H1 (cell line): ENCODE data around the gene RBM18. TPM values are rescaled to one million over a fixed set of nuclear protein-coding genes. Genes with fewer than 3 reads are reported as not detected.

Source experiments
- CTCF ChIA-PET: fragments of 300-600 bp; sonication (Branson Sonifier 250); formaldehyde crosslinking; loops from one replicate; lab custom pipeline; 2021; ENCODE audit not compliant: partially characterized antibody; lab: Charles Lee
- POLR2A ChIA-PET: fragments of 300-600 bp; sonication (Branson Sonifier 250); formaldehyde crosslinking; loops from one replicate; lab custom pipeline; 2021; ENCODE audit warnings: inconsistent platforms; ENCODE audit not compliant: partially characterized antibody; lab: Charles Lee
- DNase-seq, 2 experiments: peaks; one replicate each; pipeline versions ENCODE4 v3.0.0 to v3.0.0-alpha.2; 2010 to 2022; ENCODE audit warnings: low spot score in 2 of 2, low read depth in 1 of 2, mixed read lengths in 1 of 2
- FAIRE-seq: peaks from 2 replicates; lab custom pipeline; 2011; peaks lifted over from hg19 to GRCh38; lab: Jason Lieb, UNC
- H2AFZ ChIP-seq: 2 replicates; pipeline ENCODE4 v1.8.1; 2012; ENCODE audit warnings: low read length, inconsistent platforms
- H2AK5ac ChIP-seq: 2 replicates; pipeline ENCODE4 v1.6.1; 2013; ENCODE audit warnings: low read depth, low read length
- H2BK120ac ChIP-seq: replicated peaks from 2 replicates; pipeline ENCODE3; 2013; ENCODE audit warnings: low read depth, low read length, inconsistent platforms
- H2BK12ac ChIP-seq: 2 replicates; pipeline ENCODE4 v1.6.1; 2013; ENCODE audit warnings: low read depth, low read length
- H2BK15ac ChIP-seq: 2 replicates; pipeline ENCODE4 v1.6.1; 2013; ENCODE audit warnings: low read length
- H2BK20ac ChIP-seq: 2 replicates; pipeline ENCODE4 v1.6.1; 2013; ENCODE audit warnings: low read length
- H2BK5ac ChIP-seq: 2 replicates; pipeline ENCODE4 v1.6.1; 2013; ENCODE audit warnings: low read depth, low read length
- H3K14ac ChIP-seq: 2 replicates; pipeline ENCODE4 v1.6.1; 2013; ENCODE audit warnings: inconsistent platforms; ENCODE audit not compliant: insufficient read length
- H3K18ac ChIP-seq: 2 replicates; pipeline ENCODE4 v1.6.1; 2013; ENCODE audit warnings: low read length; ENCODE audit errors: extremely low read depth
- H3K23ac ChIP-seq: 2 replicates; pipeline ENCODE4 v1.6.1; 2013; ENCODE audit warnings: inconsistent platforms; ENCODE audit not compliant: insufficient read length
- H3K23me2 ChIP-seq: 2 replicates; pipeline ENCODE4 v1.6.1; 2013; ENCODE audit warnings: low read depth, low read length
- H3K27ac ChIP-seq: 2 replicates; pipeline ENCODE4 v1.6.1; 2011; ENCODE audit warnings: low read depth, low read length, inconsistent platforms
- H3K27me3 ChIP-seq, 4 experiments: replicated peaks in 1 of 4; 1 replicate in 1 of 4; 2 replicates in 3 of 4; pipeline versions ENCODE4 v1.6.1 to v1.8.1; 2011 to 2013; ENCODE audit warnings: low read length in 3 of 4, mild to moderate bottlenecking in 3 of 4, inconsistent platforms in 2 of 4, mixed read lengths in 2 of 4, moderate library complexity in 1 of 4; ENCODE audit not compliant: control insufficient read depth in 3 of 4, insufficient read depth in 3 of 4; ENCODE audit errors: extremely low read depth in 1 of 4
- H3K36me3 ChIP-seq, 4 experiments: 2 replicates each; pipeline versions ENCODE4 v1.6.1 to v1.8.1; 2011 to 2013; ENCODE audit warnings: mild to moderate bottlenecking in 4 of 4, low read length in 3 of 4, moderate library complexity in 2 of 4, control low read depth in 1 of 4, inconsistent platforms in 1 of 4; ENCODE audit not compliant: insufficient read depth in 4 of 4, control insufficient read depth in 2 of 4
- H3K4ac ChIP-seq: replicated peaks from 2 replicates; pipeline ENCODE3; 2013; ENCODE audit warnings: low read length, low read depth, mixed read lengths, inconsistent platforms; ENCODE audit not compliant: insufficient read length
- H3K4me1 ChIP-seq, 4 experiments: replicated peaks in 1 of 4; 1 replicate in 1 of 4; 2 replicates in 3 of 4; pipeline versions ENCODE4 v1.6.1 to v1.8.1; 2011 to 2013; ENCODE audit warnings: low read length in 3 of 4, inconsistent platforms in 2 of 4, mixed read lengths in 1 of 4; ENCODE audit not compliant: insufficient read depth in 4 of 4, control insufficient read depth in 3 of 4
- H3K4me2 ChIP-seq, 2 experiments: 2 replicates each; pipeline versions ENCODE4 v1.6.1 to v1.8.1; 2011 to 2013; ENCODE audit warnings: low read depth in 2 of 2, low read length in 2 of 2, control low read depth in 1 of 2, inconsistent platforms in 1 of 2, mild to moderate bottlenecking in 1 of 2; ENCODE audit not compliant: insufficient read depth in 1 of 2
- H3K4me3 ChIP-seq, 4 experiments: fragments of 200-600, 300-600 bp in 1 of 4; sonication (generic), shearing (Covaris generic), sonication (Bioruptor Twin) in 1 of 4; 2 replicates each; pipeline versions ENCODE4 v1.5.1 to v1.8.1; 2011 to 2016; ENCODE audit warnings: low read length in 4 of 4, low read depth in 3 of 4, control low read depth in 2 of 4, inconsistent platforms in 2 of 4, mild to moderate bottlenecking in 2 of 4, mixed read lengths in 1 of 4, moderate library complexity in 1 of 4; ENCODE audit not compliant: insufficient read depth in 2 of 4; ENCODE audit errors: extremely low read depth in 1 of 4
- H3K56ac ChIP-seq: replicated peaks from 2 replicates; pipeline ENCODE3; 2013; ENCODE audit warnings: low read depth, mild to moderate bottlenecking, mixed read lengths, low read length, inconsistent platforms; ENCODE audit not compliant: insufficient read length
- H3K79me1 ChIP-seq: 2 replicates; pipeline ENCODE4 v1.6.1; 2013; ENCODE audit warnings: low read depth, low read length, control low read depth
- H3K79me2 ChIP-seq, 2 experiments: 2 replicates each; pipeline versions ENCODE4 v1.6.1 to v1.8.1; 2012 to 2013; ENCODE audit warnings: low read length in 2 of 2, mild to moderate bottlenecking in 2 of 2, inconsistent platforms in 1 of 2; ENCODE audit not compliant: insufficient read depth in 2 of 2, control insufficient read depth in 1 of 2
- H3K9ac ChIP-seq, 4 experiments: replicated peaks in 1 of 4; 1 replicate in 1 of 4; 2 replicates in 3 of 4; pipeline versions ENCODE4 v1.6.1 to v1.8.1; 2011 to 2013; ENCODE audit warnings: low read depth in 3 of 4, low read length in 3 of 4, control low read depth in 2 of 4, mild to moderate bottlenecking in 2 of 4, moderate library complexity in 2 of 4, inconsistent platforms in 1 of 4; ENCODE audit errors: extremely low read depth in 1 of 4
- H3K9me3 ChIP-seq, 2 experiments: 2 replicates each; pipeline versions ENCODE4 v1.6.1 to v1.8.1; 2012 to 2013; ENCODE audit warnings: mild to moderate bottlenecking in 2 of 2, moderate library complexity in 2 of 2, control low read depth in 1 of 2, inconsistent platforms in 1 of 2, low read depth in 1 of 2, low read length in 1 of 2, mixed read lengths in 1 of 2; ENCODE audit not compliant: insufficient read depth in 2 of 2
- H4K20me1 ChIP-seq, 2 experiments: replicated peaks in 1 of 2; 2 replicates each; pipeline versions ENCODE3 to v1.8.1; 2011 to 2013; ENCODE audit warnings: inconsistent platforms in 2 of 2, low read length in 2 of 2, mild to moderate bottlenecking in 1 of 2; ENCODE audit not compliant: insufficient read depth in 2 of 2, control insufficient read depth in 1 of 2
- H4K5ac ChIP-seq: 2 replicates; pipeline ENCODE4 v1.6.1; 2013; ENCODE audit warnings: low read length, low read depth, mixed read lengths, inconsistent platforms; ENCODE audit not compliant: insufficient read length
- H4K8ac ChIP-seq: 2 replicates; pipeline ENCODE4 v1.8.0; 2013; ENCODE audit warnings: mild to moderate bottlenecking, moderate library complexity, low read length, inconsistent platforms; ENCODE audit not compliant: insufficient read depth; ENCODE audit errors: extremely low read depth
- H4K91ac ChIP-seq: replicated peaks from 2 replicates; pipeline ENCODE3; 2013; ENCODE audit warnings: low read length, mixed read lengths, inconsistent platforms; ENCODE audit not compliant: insufficient read length
- SIRT6 ChIP-seq: IDR thresholded peaks from one replicate; pipeline ENCODE4 v1.7.1; 2012; ENCODE audit warnings: low read length, inconsistent platforms
- SP2 ChIP-seq: IDR thresholded peaks from 2 replicates; pipeline ENCODE4 v1.6.1; 2012; ENCODE audit warnings: mild to moderate bottlenecking, low read length, inconsistent platforms
- WGBS, 2 experiments: shearing (Covaris generic) in 1 of 2; methylation state at CpG; one replicate each; pipeline versions ENCODE4 v1.1.6 to v1.1.7; 2013 to 2015; ENCODE audit warnings: low lambda C conversion rate in 2 of 2, mixed read lengths in 2 of 2, inconsistent platforms in 1 of 2, low coverage in 1 of 2, missing lambda C conversion rate in 1 of 2; ENCODE audit not compliant: insufficient replicate concordance in 2 of 2, insufficient coverage in 1 of 2, insufficient read length in 1 of 2; ENCODE audit errors: extremely low coverage in 1 of 2, missing lambda C conversion rate in 1 of 2; 5-methylcytosine and 5-hydroxymethylcytosine counted together
- polyA plus RNA-seq, 7 experiments: library from polyadenylated mRNA; depleted of rRNA in 3 of 7; stranded (reverse) in 5 of 7; unstranded in 2 of 7; fragments of >200 nt in 5 of 7; fragments of 200-250 nt in 2 of 7; gene quantifications; 1 replicate in 5 of 7; 2 replicates in 1 of 7; 4 replicates in 1 of 7; pipeline versions ENCODE4 v1.2.1 to v1.2.3, GENCODE V29; 2011 to 2013; ENCODE audit warnings: missing spikeins in 2 of 7, mixed read lengths in 2 of 7
- total RNA-seq: library from RNA; stranded (reverse); fragmentation: NEBNext Ultra II Directional; extraction: Animal tissue kit (Norgen Biotek cat#: 25700); gene quantifications from 2 replicates; pipeline ENCODE4 v1.2.1, GENCODE V29; 2021

Gene RBM18
- total and polyA plus RNA-seq, 2 of the 8 experiments (the other 6 are each of a cell fraction or from before 2014, with no cell fraction given), result 5.9 to 14.3 TPM

DNA sequence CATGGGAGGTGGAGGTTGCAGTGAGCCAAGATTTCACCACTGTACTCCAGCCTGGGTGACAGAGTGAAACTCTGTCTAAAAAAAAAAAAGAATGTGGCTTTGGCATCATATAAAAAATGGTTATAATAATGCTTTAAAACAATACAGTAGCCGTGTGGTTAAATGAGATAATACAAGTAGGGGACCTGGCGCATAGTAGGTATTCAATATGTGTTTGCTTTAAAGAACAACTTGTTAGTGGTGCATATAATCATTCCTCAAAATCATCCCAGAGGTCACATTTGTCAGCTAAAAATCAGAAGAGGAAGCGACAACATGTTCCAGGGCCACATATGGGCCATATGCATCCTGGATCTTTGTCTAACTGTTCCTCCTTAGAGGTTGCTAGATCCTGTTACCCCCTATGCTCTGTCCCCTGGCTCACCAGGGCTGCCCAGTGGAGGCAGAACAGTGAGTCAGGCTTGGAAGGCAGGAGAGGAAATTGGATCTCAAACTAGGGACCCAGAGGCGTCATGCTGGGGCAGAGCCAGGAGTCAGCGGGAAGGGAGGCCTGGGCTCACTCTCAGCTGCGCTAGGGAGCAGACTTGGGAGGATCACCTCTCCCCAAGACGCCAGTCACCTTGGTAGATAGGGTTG, 63.6 kb downstream of the RBM18 start:
- H3K56ac ChIP-seq, result no peak overlapping the region
- H2BK12ac ChIP-seq, result no peak overlapping the region
- H3K9ac ChIP-seq, result no peak overlapping the region
- no peaks in the 10 kb centered on the region for H3K79me2 ChIP-seq
- CTCF ChIA-PET, result interaction anchor here (0.9 to 2.9 kb wide), 6 partner anchors 9 to 265 kb away, joined by 3 to 7 read pairs (median 4); partner anchors contain the start of gene NDUFA8
- no peaks in the 10 kb centered on the region for H3K36me3 ChIP-seq
- no peak overlapping the region for H3K4ac ChIP-seq
- H2AK5ac ChIP-seq, result no peak overlapping the region
- H2BK15ac ChIP-seq, result no peak overlapping the region
- TF ChIP-seq SP2 (no peak), SIRT6 (no peak)
- no peaks in the 10 kb centered on the region for H4K20me1 ChIP-seq
- H4K5ac ChIP-seq, result no peak overlapping the region
- no peak overlapping the region for H3K18ac ChIP-seq
- no peak overlapping the region; the same call in 1 of the 2 replicates for H4K8ac ChIP-seq
- no peak overlapping the region for H2BK120ac ChIP-seq
- H2BK5ac ChIP-seq, result no peak overlapping the region
- POLR2A ChIA-PET, result interaction anchor here (1.6 kb wide), 1 partner anchor 25 kb away, joined by 5 read pairs; no protein-coding TSS in a partner anchor
- DNase-seq (no peak), FAIRE-seq (no peak)
- no peak overlapping the region for H3K23ac ChIP-seq
- H3K4me1 ChIP-seq, result peaks cover 0 to 14% (median 4%) of the 10 kb centered on the region in 4 experiments; a peak in 6 of 7 replicates
- H2BK20ac ChIP-seq, result no peak overlapping the region
- no peak overlapping the region for H2AFZ ChIP-seq
- no peak overlapping the region for H3K14ac ChIP-seq
- H3K79me1 ChIP-seq, result no peaks in the 10 kb centered on the region
- 91% methylated on average over 7 of the region's 7 CpGs; no CpG with 5 or more reads in 1 of the 2 experiments for WGBS, 2 experiments
- no peaks in the 10 kb centered on the region; a peak in 2 of 7 replicates for H3K27me3 ChIP-seq
- H3K4me2 ChIP-seq, result no peak overlapping the region
- H3K9me3 ChIP-seq, result no peaks in the 10 kb centered on the region
- no peak overlapping the region for H3K4me3 ChIP-seq
- H3K27ac ChIP-seq, result no peak overlapping the region
- H3K23me2 ChIP-seq, result no peaks in the 10 kb centered on the region
- H4K91ac ChIP-seq, result no peak overlapping the region
